ENCODE measurements around the gene HRH2. TPM values are rescaled to one million over a fixed set of nuclear protein-coding genes. Genes with fewer than 3 reads are reported as not detected.

The HRH2 gene
- total RNA-seq: not detected in 2 replicates
- total RNA-seq (2013): 0.30 TPM
- polyA plus RNA-seq: 0.27 and 0.46 TPM in 2 replicates
- polyA minus RNA-seq: 0.34 and 0.78 TPM in 2 replicates

- H3K27ac ChIP-seq (ENCODE audit: low read length in 2 of 2): no peak within 1 kb of the TSS
- H3K4me2 ChIP-seq (replicated peaks; ENCODE audit: low read depth, low read length, poor library complexity, severe bottlenecking): peak within 1 kb of the TSS; percentile 69
- Mint-ChIP-seq H3K27me3 (peaks cover 69% of the 10 kb centered on the region), H3K9me3 (ENCODE audit: insufficient read depth) (no peaks in the 10 kb centered on the region), H3K4me1 (peaks cover 17% of the 10 kb centered on the region), H3K4me3 (peak within 1 kb of the TSS; percentile 64), H3K27ac (no peak within 1 kb of the TSS)
- POLR2A ChIA-PET: no interaction called here
- ATAC-seq (ENCODE audit: low read depth) (no peak), DNase-seq (no peak)
- intact Hi-C loops (cut with micrococcal nuclease): no loop called here
- no peaks in the 10 kb centered on the region for H3K9me3 ChIP-seq (ENCODE audit: control extremely low read depth in 1 of 3, control insufficient read depth in 2 of 3, insufficient read depth in 1 of 3, low read length in 2 of 3)
- H3K79me2 ChIP-seq (ENCODE audit: control insufficient read depth, insufficient read depth, low read length): no peaks in the 10 kb centered on the region
- peaks cover 11 to 13% of the 10 kb centered on the region in 2 donors for H3K4me1 ChIP-seq (ENCODE audit: control insufficient read depth in 2 of 2, insufficient read depth in 2 of 2, low read length in 2 of 2)
- H3K27me3 ChIP-seq (replicated peaks in 1 of 4; ENCODE audit: control extremely low read depth in 1 of 4, control insufficient read depth in 3 of 4, insufficient read depth in 4 of 4, low read length in 3 of 4): peaks cover 0 to 36% (median 18%) of the 10 kb centered on the region in 4 experiments
- TF ChIP-seq EZH2 (IDR thresholded peaks at IDR 0.05; ENCODE audit: borderline replicate concordance, insufficient read depth, low read depth, low read length, poor library complexity, severe bottlenecking) (no peak), CTCF (IDR thresholded peaks at IDR 0.05) (no peak)
- peak within 1 kb of the TSS; percentile 15 for H3K9ac ChIP-seq (ENCODE audit: low read length)
- 3% methylated on average over 56 of the region's 58 CpGs for WGBS (ENCODE audit: insufficient coverage)
- CTCF ChIA-PET: no interaction called here
- peak within 1 kb of the TSS in 4 of 5 experiments; percentile 21 to 68 (median 32) for H3K4me3 ChIP-seq (ENCODE audit: control extremely low read depth in 1 of 5, extremely low read depth in 1 of 5, insufficient read depth in 1 of 5, low read depth in 2 of 5, low read length in 4 of 5)
- no peaks in the 10 kb centered on the region for H4K20me1 ChIP-seq (ENCODE audit: control insufficient read depth, insufficient read depth, low read length, poor library complexity, severe bottlenecking)
- no peaks in the 10 kb centered on the region for H3K36me3 ChIP-seq (replicated peaks in 1 of 2; ENCODE audit: control extremely low read depth in 1 of 2, control insufficient read depth in 1 of 2, extremely low read depth in 1 of 2, insufficient read depth in 2 of 2, low read length in 1 of 2)
- H2AFZ ChIP-seq (ENCODE audit: insufficient read depth, low read depth, low read length, poor library complexity, severe bottlenecking): peak within 1 kb of the TSS; percentile 72
These were observed at the start of gene HRH2 for GRCh38 chr5:175657593-175658271. Gene HRH2, plus strand, starts transcription at chr5:175658071. Its CDS starts 25,163 bp downstream, at chr5:175683234.

- Histone ChIP-seq H2AFZ (ENCODE audit: insufficient read depth, low read depth, low read length, poor library complexity, severe bottlenecking) (no peak overlapping the region), H3K36me3 (replicated peaks in 1 of 2; ENCODE audit: control extremely low read depth in 1 of 2, control insufficient read depth in 1 of 2, extremely low read depth in 1 of 2, insufficient read depth in 2 of 2, low read length in 1 of 2) (no peaks in the 10 kb centered on the region), H3K79me2 (ENCODE audit: control insufficient read depth, insufficient read depth, low read length) (no peaks in the 10 kb centered on the region), H3K27me3 (replicated peaks in 1 of 4; ENCODE audit: control extremely low read depth in 1 of 4, control insufficient read depth in 3 of 4, insufficient read depth in 4 of 4, low read length in 3 of 4) (peaks cover 0 to 4% (median 0%) of the 10 kb centered on the region in 4 experiments), H3K4me2 (replicated peaks; ENCODE audit: low read depth, low read length, poor library complexity, severe bottlenecking) (no peak overlapping the region), H3K27ac (ENCODE audit: low read length in 2 of 2) (no peak overlapping the region), H3K4me1 (ENCODE audit: control insufficient read depth in 2 of 2, insufficient read depth in 2 of 2, low read length in 2 of 2) (no peaks in the 10 kb centered on the region), H4K20me1 (ENCODE audit: control insufficient read depth, insufficient read depth, low read length, poor library complexity, severe bottlenecking) (no peaks in the 10 kb centered on the region), H3K9ac (ENCODE audit: low read length) (no peak overlapping the region), H3K9me3 (ENCODE audit: control extremely low read depth in 1 of 3, control insufficient read depth in 2 of 3, insufficient read depth in 1 of 3, low read length in 2 of 3) (no peaks in the 10 kb centered on the region), H3K4me3 (ENCODE audit: control extremely low read depth in 1 of 5, extremely low read depth in 1 of 5, insufficient read depth in 1 of 5, low read depth in 2 of 5, low read length in 4 of 5) (no peak overlapping the region)
- Mint-ChIP-seq H3K27ac (no peak overlapping the region), H3K9me3 (ENCODE audit: insufficient read depth) (peaks cover 3% of the 10 kb centered on the region), H3K4me3 (no peak overlapping the region), H3K27me3 (peaks cover 3% of the 10 kb centered on the region), H3K4me1 (no peaks in the 10 kb centered on the region)
- 83% methylated on average over 8 of the region's 11 CpGs for WGBS (ENCODE audit: insufficient coverage)
- ATAC-seq (ENCODE audit: low read depth) (no peak), DNase-seq (no peak)
- no peak for TF ChIP-seq CTCF (IDR thresholded peaks at IDR 0.05)
- TF ChIP-seq EZH2 (IDR thresholded peaks at IDR 0.05; ENCODE audit: borderline replicate concordance, insufficient read depth, low read depth, low read length, poor library complexity, severe bottlenecking): no peak
- ChIA-PET CTCF (no interaction called here), POLR2A (no interaction called here)
- intact Hi-C loops (cut with micrococcal nuclease): no loop called here
These were observed 48.3 kb upstream of the HRH2 start for GRCh38 chr5:175609526-175609925.
